Neural progenitor cell (in vitro differentiated cells): Measurements from ENCODE around the gene SPATA6.

ENCODE experiments used
- EZH2 ChIP-seq: fragments of 200-600 bp; sonication (generic); IDR thresholded peaks from 2 replicates; pipeline ENCODE4 v1.6.1; 2017; ENCODE audit warnings: antibody characterized with exemption, mild to moderate bottlenecking, moderate library complexity
- TF ChIP-seq, protein P1 (sequence below): fragments of 200-600 bp; sonication (generic); IDR thresholded peaks from 2 replicates; pipeline ENCODE4 v1.5.1; 2017; ENCODE audit warnings: antibody characterized with exemption, mild to moderate bottlenecking

DNA sequence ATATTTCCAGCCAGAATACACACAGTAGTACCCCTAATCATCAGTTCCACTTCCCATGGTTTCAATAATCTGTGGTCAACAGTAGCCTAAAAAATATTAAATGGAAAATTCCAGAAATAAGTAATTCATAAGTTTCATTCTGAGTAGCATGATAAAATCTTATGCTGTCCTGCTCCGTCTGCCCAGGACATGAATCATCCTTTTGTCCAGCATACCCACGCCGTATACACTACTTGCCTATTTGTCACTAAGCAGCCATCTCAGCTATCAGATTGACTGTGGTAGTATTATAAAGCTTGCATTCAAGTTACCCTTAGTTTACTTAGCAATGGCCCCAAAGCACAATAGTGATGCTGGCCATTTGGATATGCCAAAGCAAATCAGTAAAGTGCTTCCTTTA, 130.8 kb downstream of the SPATA6 start:
- TF ChIP-seq EZH2 = no peak
- TF ChIP-seq, protein P1, sequence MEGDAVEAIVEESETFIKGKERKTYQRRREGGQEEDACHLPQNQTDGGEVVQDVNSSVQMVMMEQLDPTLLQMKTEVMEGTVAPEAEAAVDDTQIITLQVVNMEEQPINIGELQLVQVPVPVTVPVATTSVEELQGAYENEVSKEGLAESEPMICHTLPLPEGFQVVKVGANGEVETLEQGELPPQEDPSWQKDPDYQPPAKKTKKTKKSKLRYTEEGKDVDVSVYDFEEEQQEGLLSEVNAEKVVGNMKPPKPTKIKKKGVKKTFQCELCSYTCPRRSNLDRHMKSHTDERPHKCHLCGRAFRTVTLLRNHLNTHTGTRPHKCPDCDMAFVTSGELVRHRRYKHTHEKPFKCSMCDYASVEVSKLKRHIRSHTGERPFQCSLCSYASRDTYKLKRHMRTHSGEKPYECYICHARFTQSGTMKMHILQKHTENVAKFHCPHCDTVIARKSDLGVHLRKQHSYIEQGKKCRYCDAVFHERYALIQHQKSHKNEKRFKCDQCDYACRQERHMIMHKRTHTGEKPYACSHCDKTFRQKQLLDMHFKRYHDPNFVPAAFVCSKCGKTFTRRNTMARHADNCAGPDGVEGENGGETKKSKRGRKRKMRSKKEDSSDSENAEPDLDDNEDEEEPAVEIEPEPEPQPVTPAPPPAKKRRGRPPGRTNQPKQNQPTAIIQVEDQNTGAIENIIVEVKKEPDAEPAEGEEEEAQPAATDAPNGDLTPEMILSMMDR = no peak
